GM12875 (cell line): ENCODE data around the gene YLPM1.

ENCODE experiments used
- H3K4me3 ChIP-seq: one replicate; pipeline ENCODE4 v1.5.1; 2011; ENCODE audit warnings: low read depth, low read length, control low read depth
- TF ChIP-seq, protein P1 (sequence below): IDR thresholded peaks from 2 replicates; pipeline ENCODE4 v1.5.1; 2011; ENCODE audit warnings: low read depth, mild to moderate bottlenecking, control low read depth, inconsistent platforms, low read length, moderate library complexity, borderline replicate concordance; ENCODE audit not compliant: insufficient read depth

Gene YLPM1, protein sequence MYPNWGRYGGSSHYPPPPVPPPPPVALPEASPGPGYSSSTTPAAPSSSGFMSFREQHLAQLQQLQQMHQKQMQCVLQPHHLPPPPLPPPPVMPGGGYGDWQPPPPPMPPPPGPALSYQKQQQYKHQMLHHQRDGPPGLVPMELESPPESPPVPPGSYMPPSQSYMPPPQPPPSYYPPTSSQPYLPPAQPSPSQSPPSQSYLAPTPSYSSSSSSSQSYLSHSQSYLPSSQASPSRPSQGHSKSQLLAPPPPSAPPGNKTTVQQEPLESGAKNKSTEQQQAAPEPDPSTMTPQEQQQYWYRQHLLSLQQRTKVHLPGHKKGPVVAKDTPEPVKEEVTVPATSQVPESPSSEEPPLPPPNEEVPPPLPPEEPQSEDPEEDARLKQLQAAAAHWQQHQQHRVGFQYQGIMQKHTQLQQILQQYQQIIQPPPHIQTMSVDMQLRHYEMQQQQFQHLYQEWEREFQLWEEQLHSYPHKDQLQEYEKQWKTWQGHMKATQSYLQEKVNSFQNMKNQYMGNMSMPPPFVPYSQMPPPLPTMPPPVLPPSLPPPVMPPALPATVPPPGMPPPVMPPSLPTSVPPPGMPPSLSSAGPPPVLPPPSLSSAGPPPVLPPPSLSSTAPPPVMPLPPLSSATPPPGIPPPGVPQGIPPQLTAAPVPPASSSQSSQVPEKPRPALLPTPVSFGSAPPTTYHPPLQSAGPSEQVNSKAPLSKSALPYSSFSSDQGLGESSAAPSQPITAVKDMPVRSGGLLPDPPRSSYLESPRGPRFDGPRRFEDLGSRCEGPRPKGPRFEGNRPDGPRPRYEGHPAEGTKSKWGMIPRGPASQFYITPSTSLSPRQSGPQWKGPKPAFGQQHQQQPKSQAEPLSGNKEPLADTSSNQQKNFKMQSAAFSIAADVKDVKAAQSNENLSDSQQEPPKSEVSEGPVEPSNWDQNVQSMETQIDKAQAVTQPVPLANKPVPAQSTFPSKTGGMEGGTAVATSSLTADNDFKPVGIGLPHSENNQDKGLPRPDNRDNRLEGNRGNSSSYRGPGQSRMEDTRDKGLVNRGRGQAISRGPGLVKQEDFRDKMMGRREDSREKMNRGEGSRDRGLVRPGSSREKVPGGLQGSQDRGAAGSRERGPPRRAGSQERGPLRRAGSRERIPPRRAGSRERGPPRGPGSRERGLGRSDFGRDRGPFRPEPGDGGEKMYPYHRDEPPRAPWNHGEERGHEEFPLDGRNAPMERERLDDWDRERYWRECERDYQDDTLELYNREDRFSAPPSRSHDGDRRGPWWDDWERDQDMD (N-terminal part only)

DNA sequence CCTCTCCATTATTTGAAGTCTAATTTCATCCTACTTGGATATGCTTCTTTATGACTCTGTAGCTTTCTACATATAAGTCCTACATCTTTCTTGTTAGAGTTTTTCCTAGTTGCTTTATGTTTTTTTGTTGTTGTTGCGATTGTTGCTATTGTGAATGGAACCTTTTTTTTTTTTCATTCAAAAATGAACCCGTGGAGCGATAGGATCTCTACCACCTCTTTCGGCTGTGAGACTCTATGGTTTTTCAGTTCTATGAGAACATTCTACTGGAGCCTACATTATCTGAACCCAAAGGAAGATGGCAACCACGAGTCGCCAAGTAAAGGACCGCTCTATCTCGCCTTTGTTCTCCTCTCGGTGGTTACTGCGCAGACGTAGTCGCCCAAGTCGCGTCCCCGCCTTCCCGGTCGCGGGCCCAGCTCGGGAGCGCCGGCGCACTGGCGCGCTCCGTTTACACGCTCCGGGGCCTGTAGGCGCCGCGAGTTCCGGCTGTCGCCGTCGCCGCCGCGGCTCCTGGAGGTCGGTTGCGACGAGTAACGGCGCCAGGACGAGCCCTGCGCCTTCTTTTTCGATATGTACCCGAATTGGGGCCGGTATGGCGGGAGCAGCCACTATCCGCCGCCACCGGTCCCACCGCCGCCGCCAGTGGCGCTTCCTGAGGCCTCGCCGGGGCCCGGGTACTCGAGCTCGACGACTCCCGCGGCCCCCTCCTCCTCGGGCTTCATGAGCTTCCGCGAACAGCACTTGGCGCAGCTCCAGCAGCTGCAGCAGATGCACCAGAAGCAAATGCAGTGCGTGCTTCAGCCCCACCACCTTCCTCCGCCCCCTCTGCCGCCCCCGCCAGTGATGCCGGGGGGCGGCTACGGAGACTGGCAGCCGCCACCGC lies at the start of gene YLPM1:
Gene YLPM1 (plus strand): TSS at position 400 of the 886 bp plus-strand sequence. CDS start 174 bp downstream, at position 574.
- TF ChIP-seq, protein P1, sequence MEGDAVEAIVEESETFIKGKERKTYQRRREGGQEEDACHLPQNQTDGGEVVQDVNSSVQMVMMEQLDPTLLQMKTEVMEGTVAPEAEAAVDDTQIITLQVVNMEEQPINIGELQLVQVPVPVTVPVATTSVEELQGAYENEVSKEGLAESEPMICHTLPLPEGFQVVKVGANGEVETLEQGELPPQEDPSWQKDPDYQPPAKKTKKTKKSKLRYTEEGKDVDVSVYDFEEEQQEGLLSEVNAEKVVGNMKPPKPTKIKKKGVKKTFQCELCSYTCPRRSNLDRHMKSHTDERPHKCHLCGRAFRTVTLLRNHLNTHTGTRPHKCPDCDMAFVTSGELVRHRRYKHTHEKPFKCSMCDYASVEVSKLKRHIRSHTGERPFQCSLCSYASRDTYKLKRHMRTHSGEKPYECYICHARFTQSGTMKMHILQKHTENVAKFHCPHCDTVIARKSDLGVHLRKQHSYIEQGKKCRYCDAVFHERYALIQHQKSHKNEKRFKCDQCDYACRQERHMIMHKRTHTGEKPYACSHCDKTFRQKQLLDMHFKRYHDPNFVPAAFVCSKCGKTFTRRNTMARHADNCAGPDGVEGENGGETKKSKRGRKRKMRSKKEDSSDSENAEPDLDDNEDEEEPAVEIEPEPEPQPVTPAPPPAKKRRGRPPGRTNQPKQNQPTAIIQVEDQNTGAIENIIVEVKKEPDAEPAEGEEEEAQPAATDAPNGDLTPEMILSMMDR = peak; percentile 55
- H3K4me3 ChIP-seq = peak within 1 kb of the TSS; percentile 98

DNA sequence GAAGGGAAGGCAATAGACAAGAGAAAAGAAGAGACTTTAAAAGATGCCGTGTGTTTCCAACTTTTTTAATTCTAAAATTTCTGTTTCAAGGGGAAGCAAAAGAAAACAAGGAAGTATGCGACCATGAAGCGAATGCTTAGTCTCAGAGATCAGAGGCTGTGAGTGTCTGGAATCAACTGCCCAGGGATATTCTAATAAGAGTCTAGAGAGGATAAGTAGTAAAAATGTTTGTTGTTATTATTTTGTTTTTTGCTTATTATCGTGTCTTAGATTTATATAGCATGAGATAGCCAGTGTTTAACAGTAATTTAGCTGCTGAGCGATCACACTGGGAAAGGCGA lies 49.8 kb upstream of the YLPM1 start:
- H3K4me3 ChIP-seq = peak overlapping the region; percentile 87
- TF ChIP-seq, protein P1 = no peak

DNA sequence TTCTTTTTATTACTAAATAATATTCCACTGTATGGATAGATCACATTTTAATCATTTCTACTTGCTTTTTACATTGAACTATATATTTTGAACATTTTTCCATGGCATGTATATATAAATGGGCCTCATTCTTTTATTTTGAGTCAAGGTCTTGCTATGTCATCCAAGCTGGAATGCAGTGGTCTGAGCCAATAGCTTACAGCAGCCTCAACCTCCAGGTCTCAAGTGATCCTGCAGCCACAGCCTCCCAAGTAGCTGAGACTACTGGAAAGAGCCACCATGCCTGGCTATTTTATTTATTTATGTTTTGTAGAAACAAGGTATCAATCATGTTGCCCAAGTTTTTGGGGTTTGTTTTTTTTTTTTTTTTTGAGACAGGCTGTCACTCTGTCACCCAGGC lies 42.6 kb upstream of the YLPM1 start:
- TF ChIP-seq, protein P1 = no peak
- H3K4me3 ChIP-seq = no peak overlapping the region

DNA sequence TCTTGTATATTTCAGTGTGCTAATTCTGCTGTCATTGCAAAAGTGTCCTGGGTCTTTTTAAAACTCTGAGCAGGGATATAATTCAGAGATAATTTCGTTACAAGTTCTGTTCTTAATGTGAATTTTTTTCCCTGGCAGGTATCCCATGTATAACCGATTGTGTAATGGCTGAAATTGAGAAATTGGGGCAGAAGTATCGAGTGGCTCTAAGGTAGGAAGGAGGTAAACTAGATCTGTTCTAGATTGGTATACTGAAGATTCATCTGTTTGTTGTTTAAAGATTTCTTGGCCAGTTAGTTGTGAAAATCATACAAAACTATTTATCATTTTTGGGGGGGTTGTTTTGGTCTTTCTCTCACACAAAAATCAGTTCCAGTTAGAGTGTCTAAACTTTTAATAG lies 40.0 kb upstream of the YLPM1 start:
- TF ChIP-seq, protein P1 = no peak

DNA sequence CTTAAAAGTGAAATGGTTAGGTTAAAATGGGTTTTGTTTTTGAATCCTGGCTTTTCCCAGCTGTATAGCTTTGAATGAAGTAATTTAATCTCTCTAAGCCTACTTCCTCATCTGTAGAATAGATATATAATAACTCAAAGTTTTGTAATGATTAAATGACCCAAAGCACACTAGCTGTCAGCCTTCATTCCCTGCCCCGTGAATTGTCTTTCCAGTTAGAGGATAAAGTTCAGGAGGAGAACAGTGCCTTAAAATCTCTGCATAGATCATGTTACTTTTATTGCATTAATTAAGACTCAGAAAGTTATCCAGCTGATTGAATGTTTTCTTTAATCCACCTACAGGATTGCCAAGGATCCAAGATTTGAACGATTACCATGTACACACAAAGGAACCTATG lies 30.7 kb upstream of the YLPM1 start:
- TF ChIP-seq, protein P1 = no peak
- no peak overlapping the region for H3K4me3 ChIP-seq

More for the DNA sequence above, 40.0 kb upstream of the YLPM1 start:
- H3K4me3 ChIP-seq = no peak overlapping the region

DNA sequence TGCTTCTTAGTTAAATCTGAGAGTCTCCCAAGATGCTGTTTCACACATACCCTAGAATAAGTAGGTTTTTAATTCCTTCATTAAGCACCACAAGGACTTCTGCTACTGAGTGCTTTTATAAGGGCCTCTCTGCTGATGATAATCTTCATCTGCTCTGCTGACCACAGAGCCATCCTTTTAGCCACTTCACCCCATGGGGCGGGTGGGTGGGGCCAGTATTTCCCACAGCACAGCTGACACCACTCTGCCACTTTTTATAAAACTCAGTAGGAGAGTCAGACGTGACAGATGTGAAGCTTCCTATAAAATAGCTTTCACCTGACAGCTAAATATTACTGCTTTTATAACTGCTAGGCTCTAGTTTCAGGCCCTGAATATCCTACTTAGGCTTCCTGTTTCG lies 29.9 kb upstream of the YLPM1 start:
- H3K4me3 ChIP-seq = no peak overlapping the region
- TF ChIP-seq, protein P1 = no peak
